GM18909 (cell line): ENCODE measurements around the gene CALCOCO1.
"Not testable (repeated sequence)": the region's sequence is repeated elsewhere in the genome, so short reads cannot be mapped to it uniquely, and the experiment has no call there.

Experiments used
- ATAC-seq: cut with Tn5 transposase; IDR thresholded peaks from one replicate; pipeline ENCODE4 v1.9.1; 2021; ENCODE audit warnings: mild to moderate bottlenecking; ENCODE audit not compliant: unreplicated experiment, poor library complexity

CALCOCO1 gene

DNA sequence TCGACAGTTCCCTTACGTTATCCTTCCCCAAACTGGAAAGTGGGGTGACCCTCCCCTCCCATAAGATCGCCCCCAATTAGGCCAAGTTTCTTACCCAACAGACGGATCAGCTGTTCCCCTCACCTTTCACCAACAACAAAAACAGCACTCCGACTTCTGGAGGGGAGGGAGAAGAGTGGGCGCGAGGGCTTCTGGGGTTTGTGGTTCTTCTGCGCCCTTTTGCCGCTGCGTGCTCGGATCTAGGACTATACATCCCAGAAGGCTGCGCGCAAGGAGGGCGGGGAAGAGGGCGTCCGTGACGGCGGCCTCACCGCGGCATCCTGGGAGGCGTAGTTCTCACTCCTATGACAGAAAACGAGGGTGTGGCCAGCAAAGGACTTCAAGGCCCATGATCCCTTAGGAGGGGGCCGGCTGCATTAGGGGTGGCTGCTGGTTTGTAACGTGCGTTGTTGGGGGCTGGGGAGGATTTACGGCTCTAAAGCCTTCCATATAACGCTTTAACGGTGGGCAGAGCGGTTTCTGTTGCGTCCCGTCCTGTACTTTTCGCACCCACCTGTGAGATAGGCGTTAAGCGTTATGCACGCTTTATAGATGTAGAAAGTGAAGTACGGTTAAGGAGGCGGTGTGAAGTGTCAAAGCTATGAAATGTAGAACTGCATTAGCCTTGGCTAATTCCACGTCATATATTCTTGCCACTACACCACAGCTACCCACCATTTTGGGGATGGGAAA, at the start of gene CALCOCO1:
CALCOCO1 (minus strand) TSS at position 143 of the 732 bp plus-strand sequence. CDS start 2,210 bp downstream, outside the sequence.
- peak; percentile 98 for ATAC-seq

- ATAC-seq, result no peak
These were observed 49.6 kb upstream of the CALCOCO1 start for GRCh38 chr12:53776872-53777271.

- ATAC-seq, result no peak
These were observed 48.4 kb upstream of the CALCOCO1 start for GRCh38 chr12:53775478-53776145.

DNA sequence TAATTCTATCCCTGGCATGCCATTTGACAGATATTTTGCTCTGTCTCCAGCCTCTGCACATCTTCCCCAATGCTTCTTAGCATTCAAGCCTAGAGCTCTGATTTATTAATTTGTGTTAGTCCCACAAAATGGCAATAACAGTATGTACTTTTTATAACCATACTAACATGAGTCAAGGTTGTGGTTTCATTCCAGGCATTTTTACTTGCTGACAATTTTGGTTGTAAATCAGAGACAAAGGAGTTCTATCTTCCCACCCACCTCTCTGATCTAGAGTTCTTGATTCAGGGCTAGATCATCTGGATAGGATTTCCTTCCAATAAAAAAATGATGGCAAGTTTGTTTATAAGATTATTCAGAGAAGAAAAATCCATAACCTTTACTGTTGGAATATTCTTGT, 43.0 kb upstream of the CALCOCO1 start:
- no peak for ATAC-seq

GRCh38 chr12:53768976-53769375, 41.7 kb upstream of the CALCOCO1 start:
- no peak for ATAC-seq

DNA sequence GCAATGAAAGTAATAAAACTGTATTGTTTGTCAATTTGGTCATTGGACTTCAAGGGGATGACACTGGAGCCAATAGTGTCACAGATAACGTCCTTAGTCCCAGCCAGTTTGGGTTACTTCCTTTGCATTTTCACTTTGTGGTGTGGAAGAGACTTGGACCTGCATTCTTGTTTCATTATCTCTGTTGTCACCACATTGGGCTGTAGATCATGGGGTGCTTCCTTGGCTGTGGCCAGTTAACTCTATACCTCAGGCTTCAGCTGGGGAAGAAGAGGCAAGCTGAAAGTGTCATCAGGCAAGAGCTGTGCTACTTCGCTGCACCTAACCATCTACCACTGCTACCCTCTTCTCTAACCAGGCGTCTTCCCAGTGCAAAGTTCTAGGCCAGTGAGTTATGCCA, 39.6 kb upstream of the CALCOCO1 start:
- no peak for ATAC-seq

GRCh38 chr12:53765891-53766290, 38.6 kb upstream of the CALCOCO1 start:
- ATAC-seq, result no peak

DNA sequence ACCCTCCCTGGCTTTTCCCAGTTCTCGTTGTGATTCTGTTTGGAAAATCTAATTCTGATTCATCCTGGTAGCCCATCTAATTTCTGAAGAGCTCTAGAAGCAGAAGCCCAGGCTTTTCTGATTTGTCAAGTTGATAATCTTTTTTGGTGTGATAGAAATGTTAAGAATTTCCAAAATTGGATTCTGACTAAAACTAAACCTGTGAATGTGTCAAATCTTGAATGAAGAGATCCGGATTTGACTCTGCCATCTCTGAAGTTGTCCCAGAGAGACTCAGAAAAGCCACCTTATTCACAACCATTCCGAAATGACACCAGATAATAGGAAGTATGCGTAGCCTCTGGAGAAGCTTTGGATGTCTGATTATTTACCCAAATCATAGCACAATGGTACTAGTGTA, 37.4 kb upstream of the CALCOCO1 start:
- ATAC-seq, result no peak

- ATAC-seq, result not testable (repeated sequence)
These were observed 35.5 kb upstream of the CALCOCO1 start for GRCh38 chr12:53762793-53763192.

GRCh38 chr12:53761306-53761705, 34.1 kb upstream of the CALCOCO1 start:
- no peak for ATAC-seq

DNA sequence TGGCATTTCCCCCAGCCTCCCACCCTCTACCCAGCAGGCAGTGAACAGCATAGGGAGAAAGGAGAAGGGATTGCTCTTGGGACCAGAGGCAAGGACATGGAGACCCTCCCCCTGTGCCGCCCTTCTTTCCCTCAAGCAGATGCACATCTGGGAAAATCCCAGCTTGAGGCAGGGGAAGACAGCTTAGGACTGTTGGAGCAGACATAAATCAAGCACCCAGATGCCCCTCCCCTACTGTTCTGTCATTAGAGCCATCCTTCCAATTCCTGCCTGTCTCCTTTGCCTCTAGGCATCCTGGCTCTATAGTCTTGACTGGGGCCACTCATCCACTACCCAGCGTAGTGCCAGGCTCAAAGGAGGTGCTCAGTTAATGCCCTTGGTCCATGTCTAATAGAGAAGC, 32.0 kb upstream of the CALCOCO1 start:
- no peak for ATAC-seq

DNA sequence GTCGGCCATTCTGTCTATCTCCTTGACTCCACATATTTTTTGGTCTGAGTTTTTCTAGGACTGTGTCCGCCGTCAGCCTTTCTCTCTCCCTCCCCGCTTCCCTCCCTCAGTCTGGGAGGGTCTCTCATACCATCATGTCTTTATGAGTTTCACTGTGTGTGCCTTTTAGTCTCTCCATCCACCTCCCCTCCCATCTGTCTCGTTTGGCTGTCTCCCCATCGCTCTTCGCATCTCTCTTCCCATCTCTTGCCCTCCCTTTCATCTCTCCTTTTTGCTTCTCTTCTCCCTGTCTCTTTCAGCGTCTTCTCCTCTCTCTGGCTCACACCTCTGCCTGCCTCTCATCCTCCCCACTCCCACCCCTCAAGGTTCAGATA, 31.5 kb upstream of the CALCOCO1 start:
- no peak for ATAC-seq

GRCh38 chr12:53758081-53758729, 31.0 kb upstream of the CALCOCO1 start:
- ATAC-seq, result no peak

DNA sequence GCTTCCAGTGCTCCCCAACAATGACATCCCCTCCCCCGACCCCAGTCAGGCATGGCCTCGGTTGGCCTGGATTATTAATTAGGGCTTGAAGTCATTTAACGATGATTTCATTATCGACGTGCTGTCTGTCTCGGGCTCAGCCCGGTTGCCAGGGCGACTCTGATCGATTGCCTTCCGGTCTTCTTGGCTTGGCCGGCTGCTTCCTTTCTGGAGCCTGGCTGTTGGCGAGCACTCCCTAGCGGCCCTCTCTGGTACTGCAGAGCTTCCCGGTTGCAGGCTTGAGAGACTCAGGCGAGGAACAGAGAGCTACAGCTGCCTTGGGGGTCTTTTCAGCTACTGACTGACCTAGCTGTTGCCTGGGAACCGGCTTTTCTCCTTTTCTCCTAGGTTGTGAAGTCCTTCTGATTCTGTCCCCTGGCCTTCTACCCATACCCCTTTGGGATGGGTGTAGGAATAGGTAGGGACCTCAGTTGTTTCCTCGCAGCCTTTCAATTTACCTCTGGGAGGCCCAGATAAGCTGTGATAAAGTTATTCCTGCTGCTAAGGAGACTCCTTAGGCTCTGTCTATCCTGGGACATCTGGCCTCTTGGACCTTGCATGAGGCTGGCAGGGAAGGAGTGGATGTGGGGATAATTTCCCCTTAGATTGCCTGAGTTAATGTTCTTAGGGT, 30.0 kb upstream of the CALCOCO1 start:
- ATAC-seq, result peak; percentile 70

DNA sequence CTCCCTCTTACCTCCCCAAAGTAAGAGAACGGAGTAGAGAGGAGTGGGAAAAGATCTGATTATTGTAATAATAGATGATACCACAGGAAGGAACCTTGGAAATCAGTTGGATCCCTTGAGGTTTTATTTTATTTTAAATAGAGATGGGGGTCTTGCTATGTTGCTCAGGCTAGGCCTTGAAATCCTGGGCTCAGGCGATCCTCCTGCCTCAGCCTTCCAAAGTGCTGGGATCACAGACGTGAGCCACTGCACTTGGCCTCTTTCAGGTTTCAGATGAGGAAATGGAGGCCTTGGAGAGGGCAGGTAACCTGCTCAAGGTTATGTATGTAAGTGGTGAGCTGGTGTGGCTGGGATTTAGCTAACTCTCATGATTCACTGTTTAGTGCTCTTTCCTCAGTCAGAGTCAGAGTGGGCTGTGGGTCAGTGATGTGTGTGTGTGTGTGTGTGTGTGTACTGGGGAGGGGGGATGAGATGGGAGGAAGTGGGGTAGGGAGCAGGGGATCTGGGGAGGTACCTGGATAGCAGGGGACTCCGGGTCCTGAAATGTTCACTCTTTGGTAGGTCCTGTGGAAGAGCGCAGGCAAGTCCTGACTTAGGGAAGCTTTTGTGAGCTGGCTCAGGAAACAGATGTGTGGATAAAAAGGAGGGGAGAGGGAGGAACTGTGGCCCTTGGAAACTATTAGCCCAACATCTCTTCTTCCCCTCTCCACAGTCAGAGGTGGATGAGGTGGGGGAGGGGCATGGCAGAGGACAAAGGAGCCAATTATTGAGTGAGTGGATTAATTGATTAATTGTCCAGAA, 29.2 kb upstream of the CALCOCO1 start:
- peak; percentile 9 for ATAC-seq

- ATAC-seq, result no peak
These were observed 28.6 kb upstream of the CALCOCO1 start for GRCh38 chr12:53755893-53756292.

DNA sequence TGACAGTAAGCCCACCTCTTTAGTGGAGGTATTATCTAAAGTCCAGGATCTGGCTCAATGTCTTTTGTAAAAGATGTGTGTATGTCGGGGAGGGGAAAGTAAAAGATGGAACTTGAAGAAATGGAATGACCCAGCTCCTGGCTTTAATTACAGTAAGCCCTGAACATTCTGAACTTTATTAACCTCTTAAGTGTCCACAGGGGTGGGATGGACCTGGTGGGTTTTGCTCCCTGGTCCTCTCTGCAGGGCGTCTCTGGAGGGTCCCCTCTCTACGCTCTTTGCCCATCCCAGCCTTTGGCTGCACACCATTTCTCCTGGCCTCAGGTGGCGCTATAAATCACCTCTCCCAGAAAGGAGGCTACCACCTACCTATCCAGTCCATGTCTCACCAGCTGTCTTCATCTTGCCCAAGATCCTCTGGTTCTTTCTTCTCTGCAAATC, 28.2 kb upstream of the CALCOCO1 start:
- no peak for ATAC-seq

DNA sequence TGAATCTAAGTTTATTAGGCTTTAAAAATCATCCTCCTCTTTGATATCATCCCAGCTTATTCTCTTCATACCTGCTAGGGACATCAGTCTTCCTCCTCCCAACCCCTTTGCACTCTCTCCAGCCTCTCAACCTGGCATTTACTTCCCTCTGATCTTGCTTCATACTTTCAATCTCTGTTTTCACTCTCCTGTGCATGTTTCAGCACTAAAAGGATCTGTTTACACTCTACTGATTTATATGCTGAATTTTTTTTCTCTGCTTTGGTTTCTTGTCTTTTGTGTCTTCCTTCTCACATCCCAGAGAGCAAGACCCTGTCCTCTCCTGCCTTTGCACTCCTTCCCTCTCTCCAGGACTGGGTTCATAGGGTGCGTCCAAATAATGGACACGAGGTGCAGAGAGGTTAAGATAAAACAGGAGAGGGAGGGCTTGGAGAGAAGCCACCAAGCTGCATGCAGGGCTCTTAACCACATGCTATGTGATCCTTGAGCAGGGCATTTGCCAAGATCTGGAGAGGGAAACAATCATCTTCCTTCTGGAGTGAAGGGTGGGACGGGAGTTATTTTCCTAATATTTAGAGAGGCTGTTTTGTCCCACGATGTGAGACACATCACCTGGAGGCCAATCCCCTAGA, 27.5 kb upstream of the CALCOCO1 start:
- ATAC-seq, result no peak

- ATAC-seq, result no peak
These were observed 26.9 kb upstream of the CALCOCO1 start for GRCh38 chr12:53754188-53754585.

DNA sequence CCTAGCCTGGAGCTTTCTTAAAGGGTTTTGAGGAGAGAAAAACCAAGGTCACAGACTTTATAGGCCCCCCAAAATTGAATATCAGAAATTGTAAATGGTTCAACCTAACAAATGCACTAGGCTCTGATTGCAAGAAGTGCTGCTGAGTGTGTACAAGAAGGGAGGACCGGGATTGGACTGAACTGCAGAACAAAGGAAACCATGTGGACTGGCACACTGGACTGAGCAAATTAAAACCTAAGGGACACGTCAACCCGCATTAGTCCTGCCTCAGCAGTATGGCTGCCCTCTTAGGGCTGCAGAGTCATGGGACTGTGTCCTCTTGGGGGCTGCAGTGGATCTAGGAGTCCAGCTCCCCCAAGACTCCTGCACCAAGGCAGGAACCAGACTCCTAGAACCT, 25.4 kb upstream of the CALCOCO1 start:
- ATAC-seq, result no peak
